NCI-H2196 treated with DMSO at 0.1 percent for 48 hours (cell line): Measurements from ENCODE around the gene AGAP3.
"Not testable (repeated sequence)": the region's sequence is repeated elsewhere in the genome, so short reads cannot be mapped to it uniquely, and the experiment has no call there.

Source experiments
- DNase-seq: peaks from one replicate; lab custom pipeline; 2025; ENCODE audit not compliant: unreplicated experiment; lab: John Stamatoyannopoulos, UW

Gene AGAP3

GRCh38 chr7:151085691-151086620 is at the start of gene AGAP3:
Gene AGAP3 (plus strand): TSS chr7:151086475. CDS start chr7:151086742, 267 bp downstream.
- peak; percentile 53 for DNase-seq

DNA sequence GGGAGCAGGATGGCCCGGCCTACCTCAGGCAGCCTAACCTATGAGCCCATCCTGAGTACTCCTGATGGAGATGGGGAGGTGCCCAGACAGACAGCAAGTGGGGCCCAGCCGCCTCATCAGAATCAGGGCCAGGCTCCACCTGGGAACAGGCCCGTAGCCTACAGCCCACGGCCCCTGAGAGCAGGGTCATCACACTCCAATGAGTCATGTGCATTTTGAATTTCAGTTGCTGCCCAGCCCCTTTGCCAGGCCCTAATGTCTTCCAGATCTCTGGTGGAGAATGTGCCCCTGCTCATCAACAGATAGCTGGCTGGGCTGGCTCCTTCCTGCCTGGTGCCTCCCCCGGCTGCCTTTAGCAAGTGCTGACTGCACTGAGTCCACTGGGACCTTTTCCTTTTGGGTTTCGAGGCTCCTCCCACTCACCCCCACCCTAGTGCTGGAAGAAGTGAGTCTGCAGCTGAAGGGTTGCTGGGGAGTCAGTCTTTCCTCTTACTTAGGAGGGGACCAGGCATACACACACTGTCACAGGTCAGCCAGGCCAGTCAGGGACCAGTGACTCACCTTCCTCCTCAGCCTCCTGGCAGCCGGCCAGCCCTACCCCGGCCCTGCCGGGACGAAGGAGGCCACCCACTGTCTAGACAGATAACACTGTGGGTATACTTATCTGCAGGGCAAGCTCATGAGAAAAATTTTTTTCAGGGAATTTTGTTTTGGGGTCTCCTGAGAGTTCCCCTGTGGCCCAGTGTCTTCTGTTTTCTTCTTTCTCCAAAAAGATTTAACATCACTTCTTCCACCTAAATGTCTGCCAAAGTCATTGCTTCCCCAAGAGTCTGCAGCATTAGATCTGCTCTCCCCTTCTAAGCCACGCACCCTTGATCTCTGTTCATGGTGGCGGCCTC is 47.1 kb upstream of the AGAP3 start:
- DNase-seq, result peak; percentile 15

DNA sequence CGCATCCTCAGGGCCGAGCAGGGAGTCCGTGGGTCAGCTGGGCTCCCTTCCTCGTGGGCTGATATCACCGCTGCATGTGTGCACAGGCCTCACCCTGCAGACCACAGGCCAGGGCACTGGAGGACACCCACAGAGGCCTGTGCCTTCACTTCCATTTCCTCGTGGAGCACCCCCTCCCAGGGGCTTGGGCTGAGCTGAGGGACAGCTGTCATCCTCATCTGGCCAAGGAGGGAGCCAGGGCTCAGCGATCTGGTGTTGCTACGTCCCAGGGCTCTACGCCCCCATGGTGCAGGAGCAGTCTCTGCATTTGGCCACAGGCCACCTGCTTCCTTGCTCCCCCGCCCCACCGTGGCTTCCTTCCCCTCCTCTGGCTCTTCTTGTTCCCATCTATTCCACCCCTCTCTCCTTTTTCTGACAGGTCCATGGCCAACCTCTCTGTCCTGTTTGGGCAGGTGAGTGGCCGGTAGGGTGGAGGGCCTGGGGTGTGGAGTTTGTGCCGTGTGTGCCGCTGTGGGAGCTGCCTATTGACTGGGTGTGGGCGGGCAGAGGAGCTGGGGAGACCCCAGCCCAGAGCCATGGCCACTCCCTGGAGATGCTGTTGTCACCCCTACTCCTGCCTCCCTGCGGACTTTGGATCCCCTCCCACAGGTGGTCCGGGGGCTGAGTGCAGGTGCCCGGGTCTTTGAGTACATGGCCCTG is 46.3 kb upstream of the AGAP3 start:
- DNase-seq, result no peak

- DNase-seq, result no peak
Observed at GRCh38 chr7:151040616-151041375, 45.5 kb upstream of the AGAP3 start.

- not testable (repeated sequence) for DNase-seq
Observed at GRCh38 chr7:151043449-151043848, 42.8 kb upstream of the AGAP3 start.

- no peak for DNase-seq
Observed at GRCh38 chr7:151043959-151044358, 42.3 kb upstream of the AGAP3 start.

GRCh38 chr7:151045262-151045661 is 41.0 kb upstream of the AGAP3 start:
- no peak for DNase-seq

DNA sequence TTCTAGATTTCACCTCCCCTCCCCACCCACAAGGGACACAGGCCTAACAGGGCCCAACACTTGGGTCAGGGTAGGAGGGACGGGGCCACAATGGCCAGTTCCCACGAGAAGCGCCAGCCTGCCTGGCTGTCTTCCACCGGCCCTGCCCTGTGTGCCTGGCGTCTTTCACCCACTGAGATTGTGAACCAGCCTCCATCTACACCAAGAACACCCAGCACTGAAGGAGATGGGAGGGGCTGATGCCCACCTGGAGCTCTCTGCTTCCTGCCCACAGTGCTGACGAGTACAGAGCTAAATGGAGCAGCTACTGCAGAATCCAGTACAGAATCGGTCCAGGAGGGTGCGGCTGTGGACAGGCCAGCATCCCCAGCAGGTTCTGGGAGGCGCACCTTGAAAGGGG is 40.3 kb upstream of the AGAP3 start:
- no peak for DNase-seq

DNA sequence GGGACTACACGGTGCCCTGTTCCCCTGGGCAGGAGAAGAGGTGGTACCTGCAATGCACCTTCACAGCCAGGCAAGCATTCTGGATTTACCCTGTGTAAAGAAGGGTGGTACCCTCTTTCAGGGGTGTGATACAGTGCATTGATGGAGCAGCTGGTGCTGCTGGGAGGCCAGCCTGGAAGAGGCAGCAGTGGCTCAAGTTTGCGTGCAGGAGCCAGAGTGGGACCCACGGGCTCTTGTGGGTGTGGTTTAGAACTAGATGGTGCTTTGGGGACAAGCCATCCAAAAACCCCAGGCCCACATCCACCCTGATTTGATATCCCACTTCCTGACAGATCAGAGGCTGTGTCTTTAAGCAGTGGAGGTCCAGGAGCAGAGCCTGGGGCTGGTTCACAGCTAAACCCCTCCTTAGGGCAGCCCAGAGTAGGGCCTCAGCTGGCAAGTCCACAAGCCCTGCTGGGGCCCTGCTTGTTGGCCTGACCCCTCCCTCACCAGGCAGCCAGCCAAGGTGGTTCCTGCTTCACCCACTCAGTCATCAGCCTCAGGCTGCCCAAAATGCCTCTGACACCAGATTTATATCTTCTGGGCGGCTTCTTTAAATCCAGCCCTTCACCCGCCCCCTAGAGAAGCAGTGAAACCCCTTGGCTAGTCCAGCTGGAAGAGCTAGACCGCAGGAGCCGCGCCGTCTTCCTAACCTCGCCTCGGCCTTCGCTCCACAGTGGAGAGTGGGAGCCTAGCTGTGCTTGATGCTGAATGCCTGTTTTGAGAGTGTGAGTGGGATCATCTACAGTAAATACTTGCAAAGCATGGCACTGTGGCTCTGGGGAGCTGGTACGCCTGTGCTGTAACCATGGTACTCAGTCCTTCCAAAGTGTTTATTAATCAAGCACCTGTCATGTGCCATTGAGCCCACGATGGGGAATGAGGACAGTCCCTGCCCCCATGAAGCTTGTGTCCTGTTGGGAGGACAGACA is 39.4 kb upstream of the AGAP3 start:
- DNase-seq, result no peak

DNA sequence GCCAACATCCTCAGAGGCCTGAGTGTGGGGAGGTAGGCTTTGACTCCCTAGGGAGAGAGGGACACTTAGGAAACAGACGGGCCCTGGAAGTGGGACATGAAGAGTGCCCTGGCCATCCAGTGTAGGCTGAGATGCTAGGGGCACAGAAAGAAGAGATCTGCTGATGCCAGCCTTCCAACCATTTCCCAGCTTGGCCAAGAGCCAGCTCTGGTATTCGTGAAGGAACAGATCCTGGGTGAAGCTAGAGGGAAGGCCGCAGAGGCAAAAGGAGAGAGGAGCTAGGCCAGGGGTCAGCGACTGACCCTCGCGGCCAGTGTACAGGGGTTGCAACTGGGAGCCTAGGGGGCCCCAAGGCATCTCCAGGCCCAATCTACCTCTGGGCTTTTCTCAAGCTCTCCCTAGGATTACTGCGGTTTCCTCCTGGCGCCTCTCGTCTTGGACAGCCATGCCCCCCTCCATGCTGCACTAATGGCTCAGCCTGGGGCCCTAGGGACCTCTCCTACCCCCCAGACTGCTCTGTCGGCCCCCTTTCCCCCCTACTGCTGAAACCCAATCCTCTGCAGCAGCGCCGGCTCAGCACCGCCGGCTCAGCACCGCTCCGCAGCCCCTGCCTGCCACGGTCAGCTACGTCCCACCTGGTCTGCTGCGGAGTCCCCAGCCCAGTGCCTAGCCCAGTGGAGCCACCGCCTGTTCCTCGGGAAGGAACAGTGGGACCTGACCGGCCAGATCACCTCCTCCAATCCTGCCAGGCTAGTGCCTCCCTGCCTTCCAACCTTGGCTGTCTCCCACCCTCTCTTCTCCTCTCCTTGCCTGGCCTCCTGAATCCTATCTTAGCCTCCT is 38.1 kb upstream of the AGAP3 start, which contains the start of gene ASIC3:
Gene ASIC3 (plus strand): TSS at position 556 of the 840 bp plus-strand sequence. CDS start 355 bp downstream, outside the sequence.
- no peak for DNase-seq

DNA sequence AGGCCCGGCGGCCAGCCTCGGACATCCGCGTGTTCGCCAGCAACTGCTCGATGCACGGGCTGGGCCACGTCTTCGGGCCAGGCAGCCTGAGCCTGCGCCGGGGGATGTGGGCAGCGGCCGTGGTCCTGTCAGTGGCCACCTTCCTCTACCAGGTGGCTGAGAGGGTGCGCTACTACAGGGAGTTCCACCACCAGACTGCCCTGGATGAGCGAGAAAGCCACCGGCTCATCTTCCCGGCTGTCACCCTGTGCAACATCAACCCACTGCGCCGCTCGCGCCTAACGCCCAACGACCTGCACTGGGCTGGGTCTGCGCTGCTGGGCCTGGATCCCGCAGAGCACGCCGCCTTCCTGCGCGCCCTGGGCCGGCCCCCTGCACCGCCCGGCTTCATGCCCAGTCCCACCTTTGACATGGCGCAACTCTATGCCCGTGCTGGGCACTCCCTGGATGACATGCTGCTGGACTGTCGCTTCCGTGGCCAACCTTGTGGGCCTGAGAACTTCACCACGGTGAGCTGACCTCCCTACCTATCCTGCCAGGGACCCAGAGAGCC is 37.3 kb upstream of the AGAP3 start:
- DNase-seq, result no peak

- no peak for DNase-seq
Observed at GRCh38 chr7:151051108-151051507, 35.2 kb upstream of the AGAP3 start.

GRCh38 chr7:151053096-151053495 is 33.2 kb upstream of the AGAP3 start:
- no peak for DNase-seq

- DNase-seq, result no peak
Observed at GRCh38 chr7:151053751-151054150, 32.5 kb upstream of the AGAP3 start.

- no peak for DNase-seq
Observed at GRCh38 chr7:151056283-151056665, 30.0 kb upstream of the AGAP3 start.

DNA sequence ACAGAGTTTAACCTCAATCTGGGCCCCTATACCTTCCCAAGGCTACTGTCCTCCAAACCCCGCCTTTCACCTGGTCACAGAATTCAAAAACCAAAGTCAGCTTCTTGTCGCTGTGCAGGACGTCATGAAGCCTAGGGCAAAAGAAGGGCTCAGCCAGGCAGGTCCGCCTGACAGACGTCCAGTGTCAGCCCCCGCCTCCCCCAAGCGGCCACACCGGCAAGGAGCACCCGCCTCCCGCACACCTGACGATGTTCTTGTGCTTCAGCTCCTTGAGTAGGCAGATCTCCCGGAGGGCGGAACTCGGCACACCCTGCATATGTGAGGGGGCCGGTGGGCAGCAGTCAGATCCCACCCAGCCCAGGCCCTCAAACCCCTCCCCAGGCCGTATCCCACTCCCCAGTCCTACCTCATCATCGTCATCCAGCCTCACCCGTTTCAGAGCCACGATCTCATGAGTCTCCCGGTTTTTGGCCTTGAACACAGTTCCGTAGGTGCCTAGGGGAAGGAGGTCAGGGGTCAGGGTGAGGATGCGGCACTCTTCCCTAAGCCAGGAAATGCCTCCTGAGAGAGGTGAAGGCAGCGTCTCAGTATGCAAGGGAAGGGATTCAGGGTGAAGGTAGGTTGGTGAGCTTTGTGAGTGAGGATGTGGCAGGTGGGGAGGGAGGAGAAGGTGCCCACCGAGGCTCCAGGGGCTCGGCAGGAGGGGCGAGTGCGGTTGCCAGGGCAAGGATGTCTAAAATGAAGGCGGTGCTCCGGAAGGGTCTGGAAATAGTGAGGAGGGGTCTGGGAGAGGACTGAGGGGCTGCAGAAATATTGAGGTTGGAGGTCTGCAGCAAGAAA is 29.4 kb upstream of the AGAP3 start:
- no peak for DNase-seq

GRCh38 chr7:151057506-151057988 is 28.7 kb upstream of the AGAP3 start, which contains the start of gene CDK5:
Gene CDK5 (minus strand): TSS chr7:151057897. CDS start chr7:151057848, 49 bp downstream.
- DNase-seq, result no peak
